KOPT-K1 (cell line): ENCODE measurements around the gene MAK.

Experiments used
- H3K27ac ChIP-seq: fragments of 200-600 bp; sonication (generic); 2 replicates; pipeline ENCODE4 v1.5.1; 2016; ENCODE audit warnings: antibody characterized with exemption, mild to moderate bottlenecking, low read depth, low read length; ENCODE audit not compliant: poor library complexity, severe bottlenecking
- H3K36me3 ChIP-seq: fragments of 200-600 bp; sonication (generic); 2 replicates; pipeline ENCODE4 v1.5.1; 2017; ENCODE audit warnings: antibody characterized with exemption, mild to moderate bottlenecking, low read length, moderate library complexity; ENCODE audit not compliant: insufficient read depth
- H3K9me3 ChIP-seq: fragments of 200-600 bp; sonication (generic); 2 replicates; pipeline ENCODE4 v1.5.1; 2017; ENCODE audit warnings: antibody characterized with exemption, low read length, mild to moderate bottlenecking; ENCODE audit not compliant: insufficient read depth, poor library complexity, severe bottlenecking

MAK gene

DNA sequence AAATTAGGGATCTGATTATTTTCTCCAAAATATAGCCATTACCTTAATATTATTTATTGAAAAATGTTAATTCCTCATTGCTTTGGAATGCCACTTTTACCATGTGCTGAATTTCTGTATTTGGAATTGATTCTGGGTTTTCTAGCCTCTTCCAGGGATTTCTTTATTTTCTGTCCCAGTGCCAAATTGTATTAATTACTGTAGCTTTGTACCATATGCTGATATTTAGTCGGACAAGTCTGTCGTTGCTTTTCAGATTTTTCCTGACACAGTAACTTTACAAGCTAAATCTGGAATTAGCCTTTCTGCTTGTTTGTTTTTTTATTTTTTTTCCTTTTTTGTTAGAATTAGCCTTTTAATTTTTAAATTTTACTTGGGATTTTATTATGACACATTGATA lies 101.6 kb downstream of the MAK start:
- no peaks in the 10 kb centered on the region for H3K9me3 ChIP-seq
- no peak overlapping the region for H3K27ac ChIP-seq
- peaks cover 14% of the 10 kb centered on the region for H3K36me3 ChIP-seq

DNA sequence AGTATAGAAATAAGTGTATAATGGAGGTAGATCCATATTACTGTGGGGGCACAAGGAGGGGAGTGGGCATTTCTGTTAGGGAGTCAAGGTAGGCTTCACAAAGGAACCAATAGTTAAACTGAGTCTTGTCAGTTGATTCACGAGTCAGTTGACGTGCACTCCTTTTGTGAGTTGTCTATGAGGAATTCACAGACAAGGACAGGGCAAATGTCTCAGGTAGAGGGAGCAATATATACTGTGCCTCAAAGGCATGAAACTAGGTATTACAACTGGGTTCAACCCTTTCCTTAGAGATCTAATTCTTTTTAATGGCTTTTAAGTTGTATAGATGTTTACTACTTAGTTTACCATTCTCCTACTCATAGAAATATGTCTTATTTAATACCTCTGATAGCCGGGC lies 104.5 kb downstream of the MAK start:
- Histone ChIP-seq H3K36me3 (peaks cover 40% of the 10 kb centered on the region), H3K9me3 (no peaks in the 10 kb centered on the region), H3K27ac (no peak overlapping the region)

DNA sequence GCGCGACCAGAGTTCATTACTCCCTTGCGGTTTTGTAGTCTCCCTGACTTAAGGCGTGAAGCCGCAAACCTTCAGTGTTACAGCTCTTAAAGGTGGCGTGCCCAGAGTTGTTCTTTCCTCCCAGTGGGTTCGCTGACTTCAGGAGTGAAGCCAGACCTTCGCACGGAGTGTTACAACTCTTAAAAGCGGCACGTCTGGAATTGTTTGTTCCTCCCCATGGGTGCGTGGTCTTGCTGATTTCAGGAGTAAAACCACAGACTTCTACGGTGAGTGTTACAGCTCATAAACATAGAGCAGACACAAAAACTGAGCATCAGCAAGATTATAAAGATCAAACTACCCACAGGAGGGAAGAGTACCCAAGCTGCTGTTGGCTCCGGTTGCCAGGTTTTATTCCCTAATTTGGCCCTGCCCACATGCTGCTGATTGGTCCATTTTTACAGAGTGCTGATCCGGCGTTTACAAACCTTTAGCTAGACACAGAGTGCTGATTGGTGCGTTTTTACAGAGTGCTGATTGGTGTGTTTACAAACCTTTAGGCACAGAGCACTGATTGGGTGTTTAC lies 105.1 kb downstream of the MAK start:
- Histone ChIP-seq H3K27ac (peak overlapping the region; percentile 15), H3K36me3 (peaks cover 45% of the 10 kb centered on the region), H3K9me3 (no peaks in the 10 kb centered on the region)

DNA sequence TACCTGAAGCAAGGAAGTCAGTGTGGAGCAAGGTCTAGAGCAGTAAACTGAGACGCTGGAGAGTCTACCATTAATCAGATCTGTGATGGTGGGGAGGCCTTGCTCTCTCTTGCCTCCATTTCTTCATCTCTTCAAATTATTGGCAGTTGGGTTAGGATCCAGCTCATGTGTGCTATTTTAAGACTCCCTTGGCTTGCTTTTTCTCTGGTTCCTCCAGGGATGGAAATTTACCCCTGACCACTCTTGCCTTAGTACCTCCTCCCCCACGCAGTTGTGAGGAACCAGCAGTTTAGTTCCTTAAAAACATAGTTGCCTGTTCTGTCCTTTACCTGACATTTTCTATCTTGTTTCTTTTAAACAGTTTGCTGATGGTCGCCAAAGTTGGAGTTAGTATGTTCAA lies 108.1 kb downstream of the MAK start:
- no peak overlapping the region for H3K27ac ChIP-seq
- peaks cover 59% of the 10 kb centered on the region for H3K36me3 ChIP-seq
- H3K9me3 ChIP-seq, result no peaks in the 10 kb centered on the region

- no peaks in the 10 kb centered on the region for H3K9me3 ChIP-seq
- no peak overlapping the region for H3K27ac ChIP-seq
- peaks cover 41% of the 10 kb centered on the region for H3K36me3 ChIP-seq
These were observed 112.6 kb downstream of the MAK start for GRCh38 chr6:10725716-10726115.

GRCh38 chr6:10725044-10725443 lies 113.3 kb downstream of the MAK start:
- Histone ChIP-seq H3K9me3 (no peaks in the 10 kb centered on the region), H3K36me3 (peaks cover 35% of the 10 kb centered on the region), H3K27ac (no peak overlapping the region)

- Histone ChIP-seq H3K27ac (peak overlapping the region; percentile 97), H3K9me3 (peaks cover 9% of the 10 kb centered on the region), H3K36me3 (peaks cover 22% of the 10 kb centered on the region)
These were observed 114.8 kb downstream of the MAK start for GRCh38 chr6:10723567-10723881.

DNA sequence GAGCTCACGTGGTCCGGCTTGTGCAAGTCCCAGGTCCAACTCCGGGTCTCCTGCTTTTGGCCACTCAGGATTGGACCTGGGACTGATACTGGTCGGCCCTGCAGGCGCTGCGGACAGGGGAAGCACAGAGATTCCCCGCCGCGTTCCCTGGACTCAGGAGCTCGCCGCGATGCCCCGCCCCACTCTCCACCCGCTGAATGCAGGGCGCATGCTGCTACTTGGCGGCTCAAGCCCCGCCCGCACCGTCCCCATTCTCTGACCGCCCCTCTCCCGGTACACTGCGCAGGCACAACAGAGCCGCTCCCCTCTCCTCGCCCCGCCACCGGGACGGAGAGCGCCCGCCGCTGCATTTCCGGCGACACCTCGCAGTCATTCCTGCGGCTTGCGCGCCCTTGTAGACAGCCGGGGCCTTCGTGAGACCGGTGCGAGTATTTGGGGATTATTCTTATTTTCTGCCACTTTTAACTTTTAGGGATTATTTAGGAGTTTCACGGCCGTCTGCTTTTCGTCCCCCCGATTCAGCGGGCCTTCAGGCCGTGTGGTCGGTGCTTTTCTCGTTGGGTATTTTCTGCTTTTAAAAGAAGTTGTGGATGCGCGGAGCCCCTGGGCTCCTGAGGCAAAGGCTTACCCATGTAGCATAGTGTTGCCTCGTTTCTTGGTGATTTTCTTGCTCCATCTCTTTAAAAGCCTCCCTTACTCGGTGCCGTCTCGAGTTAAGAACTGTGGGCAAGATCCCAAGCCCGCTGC lies 115.3 kb downstream of the MAK start, which contains the start of gene TMEM14C:
Gene TMEM14C (plus strand): TSS at position 251 of the 747 bp plus-strand sequence. CDS start 1,544 bp downstream, outside the sequence.
- Histone ChIP-seq H3K27ac (peak within 1 kb of the TSS; percentile 97), H3K36me3 (peaks cover 16% of the 10 kb centered on the region; the same call in 1 of the 2 replicates), H3K9me3 (peaks cover 14% of the 10 kb centered on the region)

DNA sequence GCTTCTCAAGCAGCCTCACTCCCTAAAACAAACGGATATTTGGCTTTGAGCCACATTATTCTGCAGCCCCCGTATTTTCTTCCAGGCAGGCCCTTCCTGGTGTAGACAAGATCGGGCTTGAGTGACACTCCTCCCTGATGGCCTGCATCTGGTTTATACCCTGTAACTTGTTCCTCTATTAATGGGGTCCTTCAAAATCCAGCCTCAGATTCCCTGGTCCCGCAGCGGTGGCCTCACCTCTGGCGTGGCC lies 115.8 kb downstream of the MAK start:
- Histone ChIP-seq H3K9me3 (peaks cover 18% of the 10 kb centered on the region), H3K27ac (peak overlapping the region; percentile 97), H3K36me3 (peaks cover 15% of the 10 kb centered on the region; the same call in 1 of the 2 replicates)

- Histone ChIP-seq H3K9me3 (peaks cover 18% of the 10 kb centered on the region), H3K36me3 (peaks cover 15% of the 10 kb centered on the region; the same call in 1 of the 2 replicates), H3K27ac (peak overlapping the region; percentile 97)
These were observed 116.3 kb downstream of the MAK start for GRCh38 chr6:10721850-10722569.

- H3K9me3 ChIP-seq, result peaks cover 18% of the 10 kb centered on the region
- peak overlapping the region; percentile 97 for H3K27ac ChIP-seq
- H3K36me3 ChIP-seq, result peaks cover 14% of the 10 kb centered on the region; the same call in 1 of the 2 replicates
These were observed 117.1 kb downstream of the MAK start for GRCh38 chr6:10720960-10721849.

DNA sequence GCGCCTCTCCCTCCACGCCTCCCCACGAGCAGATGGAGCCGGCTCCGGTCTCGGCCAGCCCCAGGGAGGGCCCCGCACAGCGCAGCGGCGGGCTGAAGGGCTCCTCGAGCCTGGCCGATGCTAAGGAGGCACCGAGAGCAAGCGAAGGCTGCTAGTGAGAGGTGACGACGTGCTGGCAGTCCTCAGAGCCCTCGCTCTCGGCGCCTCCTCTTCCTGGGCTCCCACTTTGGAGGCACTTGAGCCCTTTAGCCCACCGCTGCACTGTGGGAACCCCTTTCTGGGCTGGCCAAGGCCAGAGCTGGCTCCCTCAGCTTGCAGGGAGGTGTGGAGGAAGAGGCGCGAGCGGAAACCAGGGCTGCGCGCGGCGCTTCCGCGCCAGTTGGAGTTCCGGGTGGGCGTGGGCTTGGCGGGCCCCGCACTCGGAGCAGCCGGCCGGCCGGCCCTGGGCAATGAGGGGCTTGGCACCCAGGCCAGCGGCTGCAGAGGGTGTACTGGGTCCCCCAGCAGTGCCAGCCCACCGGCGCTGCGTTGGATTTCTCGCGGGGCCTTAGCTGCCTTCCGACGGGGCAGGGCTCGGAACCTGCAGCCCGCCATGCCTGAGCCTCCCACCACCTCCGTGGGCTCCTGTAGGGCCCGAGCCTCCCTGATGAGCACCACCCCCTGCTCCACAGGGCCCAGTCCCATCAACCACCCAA lies 117.9 kb downstream of the MAK start:
- Histone ChIP-seq H3K36me3 (0 out of 2 replicates have a peak, but pooled peaks cover 6% of the 10 kb centered on the region), H3K27ac (peak overlapping the region; percentile 97), H3K9me3 (peaks cover 18% of the 10 kb centered on the region)

GRCh38 chr6:10719964-10720264 lies 118.4 kb downstream of the MAK start:
- 0 out of 2 replicates have a peak, but pooled peaks cover 1% of the 10 kb centered on the region for H3K36me3 ChIP-seq
- H3K27ac ChIP-seq, result peak overlapping the region; percentile 97
- peaks cover 18% of the 10 kb centered on the region for H3K9me3 ChIP-seq

DNA sequence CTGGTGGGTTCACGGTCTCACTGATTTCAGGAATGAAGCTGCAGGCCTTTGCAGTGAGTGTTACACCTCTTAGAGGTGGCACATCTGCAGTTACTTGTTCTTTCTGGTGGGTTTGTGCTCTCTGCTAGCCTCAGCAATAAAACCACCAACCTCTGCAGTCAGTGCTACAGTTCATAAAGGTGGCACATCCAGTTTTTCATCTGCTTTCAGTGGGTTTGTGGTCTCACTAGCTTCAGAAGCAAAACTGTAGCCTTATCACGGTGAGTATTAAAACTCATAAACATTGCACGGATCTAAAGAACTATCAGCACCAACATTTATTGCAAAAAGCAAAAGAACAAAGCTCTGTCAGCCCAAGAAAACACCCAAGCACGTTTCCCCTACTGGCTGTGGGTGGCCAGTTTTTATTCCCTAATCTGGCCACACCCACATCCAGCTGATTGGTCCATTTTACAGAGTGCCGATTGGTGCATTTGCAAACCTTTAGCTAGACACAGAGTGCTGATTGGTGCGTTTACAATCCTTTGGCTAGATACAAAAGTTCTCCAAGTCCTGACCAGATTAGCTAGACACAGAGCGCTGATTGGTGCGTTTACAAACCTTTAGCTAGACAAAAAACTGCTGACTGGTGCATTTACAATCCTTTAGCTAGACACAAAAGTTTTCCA lies 118.9 kb downstream of the MAK start:
- Histone ChIP-seq H3K36me3 (no peaks in the 10 kb centered on the region), H3K27ac (peak overlapping the region; percentile 97), H3K9me3 (peaks cover 18% of the 10 kb centered on the region)
